Suppressor macrophage treated with lipopolysaccharide for 4 hours (primary cell): ENCODE results near the gene BPIFB2.

Experiments
- DNase-seq: peaks from one replicate; pipeline ENCODE4 v3.0.0-alpha.2; 2020

BPIFB2 gene

GRCh38 chr20:33071198-33071597, 63.7 kb downstream of the BPIFB2 start:
- DNase-seq, result no peak

GRCh38 chr20:33072362-33072761, 64.9 kb downstream of the BPIFB2 start:
- DNase-seq, result no peak

GRCh38 chr20:33072813-33073212, 65.3 kb downstream of the BPIFB2 start:
- DNase-seq, result no peak
